ENCODE measurements around the gene UBE2J2. TPM values are rescaled to one million over a fixed set of nuclear protein-coding genes. Genes with fewer than 3 reads are reported as not detected.
"Not testable (repeated sequence)": the region's sequence is repeated elsewhere in the genome, so short reads cannot be mapped to it uniquely, and the experiment has no call there.

The UBE2J2 gene
- total RNA-seq, 1 experiment from 2014 or later = 54.3 TPM

GRCh38 chr1:1256956-1257871, 16.4 kb downstream of the UBE2J2 start:
- no peak for DNase-seq (ENCODE audit: low read depth)

- DNase-seq (ENCODE audit: low read depth) = no peak
Measured at GRCh38 chr1:1255611-1256010, 18.0 kb downstream of the UBE2J2 start.

- DNase-seq (ENCODE audit: low read depth) = no peak
Measured at GRCh38 chr1:1255078-1255477, 18.6 kb downstream of the UBE2J2 start.

DNA sequence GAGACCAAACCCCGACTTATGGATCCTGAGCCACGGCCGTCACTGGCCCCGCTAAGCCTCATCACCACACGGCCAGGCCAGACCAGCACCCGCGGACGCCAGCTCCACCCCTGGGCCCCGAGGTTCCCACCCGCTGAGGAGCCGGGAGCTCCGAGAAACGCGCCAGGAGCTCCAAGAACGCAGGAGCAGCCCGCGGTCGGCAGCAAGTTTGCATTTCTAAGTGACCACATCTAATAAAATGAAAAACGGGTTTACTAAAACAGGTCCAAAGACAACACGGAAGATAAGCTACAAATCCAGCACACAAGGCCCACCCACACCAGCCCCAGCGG, 19.0 kb downstream of the UBE2J2 start:
- no peak for DNase-seq (ENCODE audit: low read depth)

DNA sequence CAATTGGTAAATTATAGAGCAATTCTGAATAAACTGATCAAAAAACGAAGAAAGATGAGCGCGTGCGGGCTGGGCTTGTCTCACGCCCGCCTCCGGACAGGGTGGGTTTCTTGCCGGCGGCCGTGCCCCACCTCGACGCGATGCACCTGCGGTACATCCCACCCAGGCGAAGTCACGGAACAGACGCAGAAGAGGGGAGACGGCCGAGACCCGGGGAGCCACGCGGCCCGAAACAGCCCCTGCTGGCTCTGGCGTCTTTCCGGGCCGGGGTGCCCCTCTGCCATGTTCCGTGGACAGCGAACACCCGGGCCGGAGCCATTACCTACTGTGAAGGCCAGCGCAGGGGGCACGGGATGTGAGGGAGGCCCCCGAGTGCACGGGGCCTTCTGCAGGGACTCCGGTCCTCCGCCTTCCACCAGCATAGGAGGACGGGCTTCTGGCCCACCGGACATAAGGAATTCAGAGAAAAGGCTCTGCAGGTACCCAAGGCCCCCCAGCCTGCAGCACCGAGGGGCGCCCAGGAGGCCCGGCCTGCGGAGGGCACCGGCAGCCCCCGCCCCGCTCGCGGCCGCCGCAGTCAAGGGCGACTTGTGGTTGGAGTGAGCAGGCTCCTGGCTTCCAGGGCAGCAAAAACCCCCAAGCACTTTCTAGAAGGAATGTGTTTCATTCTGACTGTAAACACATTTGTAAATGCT, 19.5 kb downstream of the UBE2J2 start:
- DNase-seq (ENCODE audit: low read depth) = no peak

DNA sequence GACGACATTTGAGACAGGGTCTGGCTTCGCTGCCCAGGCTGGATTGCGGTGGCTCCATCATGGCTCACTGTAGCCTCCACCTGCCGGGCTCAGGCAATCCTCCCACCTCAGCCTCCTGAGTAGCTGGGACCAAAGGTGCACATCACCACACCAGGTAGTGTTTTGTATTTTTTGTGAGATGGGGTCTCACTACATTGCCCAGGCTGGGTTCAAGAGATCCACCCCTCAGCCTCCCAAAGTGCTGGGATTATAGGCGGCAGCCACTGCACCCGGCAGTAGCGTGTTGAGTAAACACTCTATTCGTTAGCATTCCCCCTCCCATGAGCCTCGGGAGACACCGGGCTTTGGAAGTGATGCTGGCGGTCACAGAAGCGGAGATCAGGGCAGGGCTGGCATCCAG, 20.3 kb downstream of the UBE2J2 start:
- DNase-seq (ENCODE audit: low read depth) = no peak

- DNase-seq (ENCODE audit: low read depth) = no peak
Measured at GRCh38 chr1:1250786-1251284, 22.8 kb downstream of the UBE2J2 start.

DNA sequence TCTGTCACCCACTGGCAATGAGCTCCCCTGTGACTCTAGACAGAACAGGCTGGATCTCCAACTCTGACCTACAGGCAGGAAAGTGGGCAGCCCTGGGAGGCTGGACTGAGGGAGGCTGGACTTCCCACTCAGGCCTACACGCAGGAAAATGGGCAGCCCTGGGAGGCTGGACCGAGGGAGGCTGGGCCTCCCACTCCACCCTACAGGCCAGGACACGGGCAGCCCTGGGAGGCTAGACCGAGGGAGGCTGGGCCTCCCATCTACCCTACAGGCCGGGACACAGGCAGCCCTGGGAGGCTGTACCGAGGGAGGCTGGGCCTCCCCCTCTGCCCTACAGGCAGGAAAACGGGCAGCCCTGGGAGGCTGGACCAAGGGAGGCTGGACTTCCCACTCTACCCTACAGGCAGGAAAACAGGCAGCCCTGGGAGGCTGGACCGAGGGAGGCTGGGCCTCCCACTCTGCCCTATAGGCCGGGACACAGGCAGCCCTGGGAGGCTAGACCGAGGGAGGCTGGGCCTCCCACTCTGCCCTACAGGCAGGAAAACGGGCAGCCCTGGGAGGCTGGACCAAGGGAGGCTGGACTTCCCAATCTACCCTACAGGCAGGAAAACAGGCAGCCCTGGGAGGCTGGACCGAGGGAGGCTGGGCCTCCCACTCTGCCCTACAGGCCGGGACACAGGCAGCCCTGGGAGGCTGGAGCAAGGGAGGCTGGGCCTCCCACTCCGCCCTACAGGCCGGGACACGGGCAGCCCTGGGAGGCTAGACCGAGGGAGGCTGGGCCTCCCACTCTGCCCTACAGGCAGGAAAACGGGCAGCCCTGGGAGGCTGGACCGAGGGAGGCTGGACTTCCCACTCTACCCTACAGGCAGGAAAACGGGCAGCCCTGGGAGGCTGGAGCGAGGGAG, 25.4 kb downstream of the UBE2J2 start:
- not testable (repeated sequence) for DNase-seq (ENCODE audit: low read depth)

DNA sequence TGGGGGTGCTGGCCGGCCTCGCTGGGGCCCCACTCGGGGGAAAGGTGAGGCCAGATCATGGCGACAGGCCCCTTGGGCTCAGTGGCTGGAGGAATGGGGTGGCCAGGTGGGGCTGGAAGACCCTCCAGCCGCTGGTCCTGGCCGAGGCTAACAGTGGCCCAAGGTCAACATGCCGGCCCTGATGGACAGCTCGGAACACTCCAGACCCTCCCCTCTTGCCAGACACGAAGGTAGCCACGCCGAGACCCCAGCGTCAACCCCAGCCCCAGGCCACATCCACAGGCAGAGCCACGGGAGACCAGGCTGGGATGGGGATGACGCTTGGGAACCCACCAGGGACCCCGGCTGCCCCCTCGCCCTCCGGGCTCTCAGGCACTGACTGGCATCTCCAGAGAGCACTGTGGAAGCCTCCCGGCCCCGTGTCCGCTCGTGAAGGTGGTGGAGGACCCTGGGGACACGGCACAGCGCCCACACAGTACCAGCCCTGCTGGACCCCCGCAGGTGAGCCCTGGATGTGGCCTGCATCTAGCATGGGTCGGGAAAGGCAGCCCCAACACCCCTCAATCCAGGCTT, 26.2 kb downstream of the UBE2J2 start:
- no peak for DNase-seq (ENCODE audit: low read depth)

DNA sequence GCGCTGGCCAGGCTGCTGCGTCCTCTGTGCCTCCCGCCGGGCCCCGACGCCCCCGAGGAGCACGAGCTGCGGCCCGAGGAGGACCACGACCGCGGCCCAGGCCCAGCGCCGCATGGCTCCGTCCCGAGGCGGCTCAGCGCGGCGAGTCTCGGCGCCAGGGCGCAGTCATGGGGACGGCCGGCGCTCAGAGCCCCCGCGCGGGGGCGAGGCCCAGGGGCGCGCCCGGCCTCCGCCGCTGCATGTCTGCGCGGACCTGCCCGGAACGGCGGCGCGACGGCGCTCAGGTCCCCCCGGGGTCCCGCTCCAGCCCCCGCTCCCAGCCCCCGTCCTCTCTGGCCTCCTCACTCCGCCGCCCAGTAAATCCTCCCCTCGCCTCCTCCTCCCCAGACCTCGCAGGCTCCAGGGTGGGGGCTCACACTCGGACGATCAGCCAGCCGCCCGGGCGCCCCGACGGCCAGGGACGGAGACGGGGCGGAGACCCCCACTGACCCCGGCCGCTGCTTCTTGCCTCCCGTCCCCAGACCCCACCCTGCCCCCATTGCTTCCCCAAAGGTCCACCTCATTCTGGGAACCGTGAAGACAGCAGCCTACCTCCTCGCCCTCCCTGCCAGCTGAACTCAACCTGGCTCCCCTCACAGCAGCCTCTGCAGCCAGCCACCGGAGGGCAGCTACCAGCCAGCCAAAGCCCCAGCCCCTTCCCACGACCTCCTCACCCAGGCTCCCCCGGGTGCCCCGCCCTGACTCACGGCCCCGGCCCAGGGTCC, 26.9 kb downstream of the UBE2J2 start, which contains the start of gene C1QTNF12:
TSS of gene C1QTNF12 (minus strand) at position 146 of the 764 bp plus-strand sequence. CDS start at position 114, 32 bp downstream.
- no peak for DNase-seq (ENCODE audit: low read depth)

GRCh38 chr1:1245817-1246576, 27.7 kb downstream of the UBE2J2 start:
- no peak for DNase-seq (ENCODE audit: low read depth)

DNA sequence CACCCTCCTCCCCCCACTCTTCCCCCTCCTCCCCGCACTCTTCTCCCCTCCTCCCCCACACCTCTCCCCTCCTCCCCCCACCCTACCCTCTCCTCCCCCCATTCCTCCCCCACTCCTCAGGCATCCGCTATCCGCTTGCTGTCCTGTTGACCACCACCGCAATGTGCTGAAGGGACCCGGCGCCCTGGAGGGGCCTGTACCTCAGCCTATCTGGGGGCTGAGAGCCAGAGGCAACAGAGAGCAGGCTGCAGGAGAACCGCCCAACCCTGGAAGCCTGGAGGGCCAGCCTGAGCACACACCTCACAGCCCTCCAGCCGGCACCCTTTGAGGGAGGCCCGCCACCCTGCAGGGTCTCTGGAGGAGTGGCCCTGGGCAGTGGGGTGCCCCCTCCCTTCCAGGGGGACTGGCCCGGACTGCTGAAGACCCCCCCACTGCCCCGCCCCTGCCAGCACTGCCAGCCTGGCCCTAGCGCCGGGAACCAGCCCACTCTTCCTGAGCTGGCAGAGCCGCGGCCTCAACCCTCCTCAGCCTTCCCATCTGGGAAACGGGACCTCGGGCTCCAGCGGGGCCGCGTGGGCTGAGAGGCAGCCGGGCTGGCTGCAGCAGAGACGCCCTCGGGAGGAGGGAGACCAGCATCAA, 28.4 kb downstream of the UBE2J2 start:
- no peak for DNase-seq (ENCODE audit: low read depth)

- peak; percentile 33 for DNase-seq (ENCODE audit: low read depth)
Measured at GRCh38 chr1:1244192-1244811, 29.4 kb downstream of the UBE2J2 start.

- no peak for DNase-seq (ENCODE audit: low read depth)
Measured at GRCh38 chr1:1243807-1244191, 29.9 kb downstream of the UBE2J2 start.

GRCh38 chr1:1243266-1243660, 30.4 kb downstream of the UBE2J2 start:
- DNase-seq (ENCODE audit: low read depth) = no peak

DNA sequence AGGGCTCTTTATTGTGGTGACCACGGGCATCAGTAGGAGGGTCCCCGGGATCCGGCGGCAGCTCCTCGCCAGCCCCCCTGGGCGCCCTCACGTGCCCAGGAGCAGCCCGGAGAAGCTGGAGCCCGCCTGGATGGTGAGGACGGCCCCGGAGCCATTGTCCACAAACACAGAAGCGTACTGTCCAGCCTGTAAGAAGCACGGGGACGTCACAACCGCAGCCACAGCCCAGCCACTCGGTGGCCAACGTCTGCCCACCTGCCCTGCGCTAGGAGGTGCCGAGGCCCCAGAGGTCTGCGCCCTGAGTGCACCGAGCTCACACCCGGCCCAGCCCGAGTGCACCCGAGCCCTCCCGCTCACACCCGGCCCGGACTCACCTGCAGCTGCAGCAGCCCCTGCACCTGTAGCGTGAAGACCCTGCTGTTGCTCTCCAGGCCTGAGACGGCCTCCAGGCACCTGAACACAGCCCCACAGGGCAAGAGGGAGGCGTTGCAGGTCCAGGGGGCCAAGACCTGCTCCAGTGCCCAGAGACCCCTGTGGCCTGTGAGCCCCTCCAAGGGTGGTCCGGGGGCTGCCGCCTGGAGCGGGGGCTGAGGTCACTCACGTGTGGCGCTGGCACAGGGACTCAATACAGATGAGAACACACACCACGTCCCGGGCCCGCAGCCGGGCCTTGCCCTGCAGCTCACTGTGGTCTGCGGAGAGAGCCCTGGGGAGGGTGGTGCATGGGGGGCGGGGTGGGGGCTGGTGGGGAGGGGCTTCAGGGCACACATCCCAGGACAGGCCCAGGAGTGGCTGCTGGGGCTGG, 31.0 kb downstream of the UBE2J2 start:
- no peak for DNase-seq (ENCODE audit: low read depth)

- DNase-seq (ENCODE audit: low read depth) = no peak
Measured at GRCh38 chr1:1241588-1242219, 31.9 kb downstream of the UBE2J2 start.
